GM21529 (cell line): ENCODE results near the gene ELF1.

ENCODE experiments used
- ATAC-seq: cut with Tn5 transposase; IDR thresholded peaks from one replicate; pipeline ENCODE4 v1.9.1; 2021; ENCODE audit not compliant: unreplicated experiment

ELF1 gene

GRCh38 chr13:41019011-41019487 is at the start of gene ELF1:
TSS of gene ELF1 (minus strand) at chr13:41019316. CDS start at chr13:40982054, 37,262 bp downstream.
- ATAC-seq: peak; percentile 93

DNA sequence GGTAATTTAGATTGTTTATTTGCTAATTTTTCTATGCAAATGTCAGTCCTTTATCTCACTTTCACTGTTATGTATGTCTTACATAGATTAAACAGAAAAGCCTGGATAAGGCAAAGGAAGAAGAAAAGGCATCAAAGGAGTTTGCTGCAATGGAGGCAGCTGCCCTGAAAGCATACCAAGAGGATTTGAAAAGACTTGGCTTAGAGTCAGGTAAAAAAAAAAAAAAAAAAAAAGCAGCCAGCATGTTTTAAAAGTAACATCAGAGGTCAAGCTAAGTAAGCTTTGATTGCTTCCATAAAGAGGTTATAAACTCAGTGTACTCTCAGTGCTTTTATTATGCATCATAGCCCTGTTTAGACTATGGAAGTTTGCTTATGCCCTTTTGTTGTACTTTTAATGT is 46.0 kb upstream of the ELF1 start:
- ATAC-seq: no peak

- no peak for ATAC-seq
These were observed 45.4 kb upstream of the ELF1 start for GRCh38 chr13:41064493-41064892.

GRCh38 chr13:41061914-41062837 is 43.1 kb upstream of the ELF1 start:
- ATAC-seq: peak; percentile 31

DNA sequence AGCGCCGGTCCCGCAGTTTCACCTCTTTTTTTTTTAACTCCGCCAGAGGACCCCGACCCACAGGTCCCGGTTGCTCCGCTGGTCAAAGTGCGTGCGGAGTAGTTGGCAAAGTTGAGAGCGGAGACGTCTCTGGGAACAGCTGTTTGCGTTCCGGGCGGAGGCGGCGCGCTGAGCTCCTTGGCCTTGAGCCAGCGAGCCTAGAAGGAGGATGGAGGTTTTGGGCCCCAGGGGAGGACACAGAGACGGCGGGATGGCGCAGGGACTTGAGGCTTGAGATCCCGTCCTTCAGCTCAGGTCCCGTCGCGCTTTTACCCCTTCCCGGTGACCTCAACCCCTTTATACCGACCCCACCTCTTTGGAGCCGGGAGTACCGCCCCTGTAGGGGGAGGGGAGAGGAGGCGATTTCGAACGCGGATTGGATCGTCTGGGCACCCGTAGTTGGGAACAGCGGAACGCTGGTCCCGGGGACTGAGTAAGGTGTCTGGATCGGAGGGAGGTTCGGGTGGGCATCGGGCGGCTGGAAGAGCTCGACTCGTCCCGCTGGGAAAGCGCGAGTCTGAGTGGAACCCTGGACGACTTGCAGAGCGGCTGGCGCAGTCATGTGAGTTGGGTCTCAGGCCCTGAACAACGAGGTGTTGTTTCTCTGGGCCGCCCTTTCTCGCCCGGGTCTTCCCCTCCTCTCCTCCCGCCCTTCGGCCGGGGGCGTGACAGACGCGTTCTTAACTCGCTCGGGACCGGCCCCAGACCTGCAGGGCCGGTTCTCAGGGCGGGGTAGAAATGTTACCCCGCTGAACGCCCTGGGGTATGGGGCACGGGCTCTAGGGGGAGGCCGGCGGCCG is 42.2 kb upstream of the ELF1 start, which contains the start of gene WBP4:
Gene WBP4 (plus strand): TSS at position 435 of the 839 bp plus-strand sequence. CDS start 165 bp downstream, at position 600.
- ATAC-seq: peak; percentile 74

GRCh38 chr13:41060724-41061074 is 41.6 kb upstream of the ELF1 start:
- peak; percentile 35 for ATAC-seq

DNA sequence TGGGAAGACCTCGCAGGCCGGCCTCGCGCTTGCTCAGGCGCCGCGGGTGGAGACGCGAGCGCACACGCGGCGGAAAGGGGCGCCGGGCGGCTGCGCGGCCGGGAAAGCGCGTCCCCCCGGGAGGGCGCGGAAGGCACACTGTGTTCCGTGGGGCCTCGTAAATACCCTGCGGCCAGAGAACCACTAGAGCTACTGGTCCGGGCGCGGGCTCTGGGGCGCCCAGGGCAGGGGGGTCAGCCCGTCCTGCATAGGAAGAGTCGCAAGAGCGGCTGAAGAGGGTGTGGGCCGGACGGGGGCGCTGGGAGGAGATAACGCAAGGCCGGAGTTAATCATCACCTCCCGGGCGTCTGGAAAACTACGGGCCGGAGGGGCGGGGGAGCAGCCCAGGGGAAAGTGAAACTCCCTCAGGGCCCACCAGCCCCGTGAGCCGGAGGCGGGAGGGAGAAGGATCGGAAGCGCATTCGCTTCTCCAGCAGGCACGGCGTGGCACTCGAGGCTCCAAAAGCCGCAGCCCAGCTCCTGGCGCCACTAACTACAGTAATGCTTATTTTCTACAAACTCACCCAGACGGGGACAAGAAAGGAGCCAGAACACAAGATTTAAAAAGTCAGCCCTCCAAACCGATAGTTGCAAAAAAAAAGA is 41.1 kb upstream of the ELF1 start:
- peak; percentile 44 for ATAC-seq

DNA sequence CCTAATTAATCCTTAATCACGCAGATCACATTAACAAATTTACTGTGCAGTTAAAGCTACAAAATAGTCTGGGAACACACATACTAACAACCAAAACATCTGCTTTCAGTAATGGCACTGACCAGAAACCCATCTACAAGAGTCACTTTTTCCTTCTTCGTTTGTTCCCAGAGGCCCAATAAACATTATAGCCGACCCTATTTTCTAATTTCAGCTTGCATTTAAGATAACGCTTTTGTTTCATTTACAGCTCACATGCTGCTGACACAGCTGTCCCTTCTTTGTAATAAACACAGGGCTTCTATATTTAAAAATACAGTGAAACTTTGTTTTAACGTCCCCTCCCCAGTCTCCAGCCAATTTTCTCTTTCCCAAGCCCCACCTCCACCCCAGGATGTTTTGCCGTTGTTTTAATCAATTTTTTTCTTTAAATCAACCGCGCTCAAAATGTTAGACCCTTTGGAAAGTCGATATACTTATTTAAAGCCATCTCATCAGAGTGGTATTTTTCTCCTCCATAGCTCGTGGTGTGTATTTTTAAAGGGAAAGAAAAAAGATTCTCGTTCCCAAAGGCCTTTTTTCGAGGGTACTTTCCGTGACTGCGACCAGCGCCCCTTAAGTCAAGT is 40.5 kb upstream of the ELF1 start:
- ATAC-seq: no peak

- ATAC-seq: no peak
These were observed 39.4 kb upstream of the ELF1 start for GRCh38 chr13:41058295-41059070.

DNA sequence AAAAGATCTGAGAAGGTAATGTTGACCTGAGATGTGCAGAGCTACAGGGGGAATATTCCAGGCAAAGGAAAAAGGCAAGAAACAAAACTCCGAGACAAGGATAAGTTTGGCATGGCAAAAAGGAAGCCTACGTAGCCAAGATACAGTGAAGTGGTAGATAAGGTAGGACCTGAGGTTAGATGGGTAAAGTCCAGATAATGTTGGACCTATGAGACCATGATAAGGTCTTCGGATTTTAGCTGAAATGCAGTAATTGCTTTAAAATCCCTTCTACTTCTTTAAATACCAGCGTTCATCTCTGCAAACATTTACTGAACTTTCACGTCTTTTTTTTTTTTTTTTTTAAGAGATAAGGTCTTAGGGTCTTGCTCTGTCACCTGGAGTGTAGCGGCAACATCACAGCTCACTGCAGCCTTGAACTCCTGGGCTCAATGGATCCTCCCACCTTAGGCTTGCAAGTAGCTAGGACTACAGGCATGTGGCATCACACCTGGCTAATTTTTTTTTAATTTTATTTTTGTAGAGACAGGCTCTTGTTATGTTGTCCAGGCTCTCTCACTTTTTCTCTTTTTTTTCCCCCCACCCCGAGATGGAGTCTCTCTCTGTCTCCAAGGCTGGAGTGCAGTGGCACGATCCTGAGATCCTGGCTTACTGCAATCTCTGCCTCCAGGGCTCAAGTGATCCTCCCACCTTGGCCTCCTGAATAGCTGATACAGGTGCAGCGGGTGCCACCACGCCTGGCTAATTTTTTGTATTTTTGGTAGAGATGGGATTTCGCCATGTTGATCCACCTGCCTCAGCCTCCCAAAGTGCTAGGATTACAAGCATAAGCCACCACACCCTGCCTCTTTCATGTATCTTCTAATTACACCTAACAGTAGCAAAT is 38.0 kb upstream of the ELF1 start:
- no peak for ATAC-seq

GRCh38 chr13:41056194-41056593 is 37.1 kb upstream of the ELF1 start:
- ATAC-seq: no peak

DNA sequence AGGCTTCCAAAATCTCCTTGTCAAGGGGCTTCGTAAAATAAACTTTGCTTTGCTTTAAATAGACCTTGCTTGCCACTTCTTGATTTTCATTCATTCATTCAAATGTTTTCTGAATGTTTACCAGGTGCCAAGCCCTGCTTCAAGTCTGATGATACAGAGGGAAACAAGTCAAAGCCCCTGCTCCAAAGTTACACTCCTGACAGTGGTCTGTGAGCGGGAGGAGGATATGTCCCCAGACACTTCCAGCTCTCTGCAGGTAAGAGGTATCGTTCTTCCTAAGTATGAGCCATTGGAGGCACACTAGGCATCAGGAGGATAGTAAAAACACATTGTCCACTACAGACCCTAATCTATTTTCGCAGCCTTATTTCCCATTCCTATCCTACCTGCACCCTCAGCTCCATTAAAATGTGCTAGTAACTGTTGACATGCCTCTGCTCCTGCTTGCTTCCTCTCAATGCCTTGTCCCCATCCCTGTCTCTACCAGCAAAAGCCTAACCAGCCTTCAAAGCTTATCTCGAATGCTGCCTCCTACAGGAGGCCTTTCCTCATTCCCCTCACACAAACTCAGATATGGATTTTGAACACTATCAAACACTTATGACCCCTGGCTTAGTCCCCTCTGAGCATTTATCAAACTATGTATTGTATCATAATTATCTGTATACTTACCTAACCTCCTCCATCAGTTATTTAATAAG is 36.0 kb upstream of the ELF1 start:
- no peak for ATAC-seq

- ATAC-seq: peak; percentile 42
These were observed 35.2 kb upstream of the ELF1 start for GRCh38 chr13:41054212-41054877.

DNA sequence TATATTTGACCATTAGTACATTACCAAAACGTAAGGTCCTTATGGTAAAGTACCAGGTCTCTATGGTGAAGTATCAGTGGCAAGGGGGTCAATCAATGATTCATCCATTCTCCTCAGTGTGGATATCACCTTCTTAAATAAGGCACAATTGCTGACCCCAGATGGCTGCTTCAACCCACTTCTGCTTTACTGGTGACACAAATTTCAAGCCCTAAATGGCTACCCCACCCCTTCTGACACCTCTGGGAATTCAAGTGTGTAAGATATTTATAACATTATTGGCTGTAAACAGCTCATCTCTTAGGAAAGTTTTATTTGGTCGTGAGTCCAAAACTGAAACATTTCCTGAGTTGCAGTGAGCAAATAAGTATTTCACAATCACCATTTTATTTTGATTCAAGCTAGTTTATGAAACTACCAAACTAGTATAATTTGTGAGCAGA is 34.3 kb upstream of the ELF1 start:
- ATAC-seq: peak; percentile 67

GRCh38 chr13:41052441-41052840 is 33.3 kb upstream of the ELF1 start:
- ATAC-seq: no peak

GRCh38 chr13:41049480-41050440 is 30.6 kb upstream of the ELF1 start:
- no peak for ATAC-seq

GRCh38 chr13:41048640-41049039 is 29.5 kb upstream of the ELF1 start:
- ATAC-seq: no peak
